Pons (tissue), 1 donor: ENCODE data around the gene ZNF416.

Experiments
- DNase-seq: peaks from one replicate; pipeline ENCODE4 v3.0.0-alpha.2; 2016; ENCODE audit warnings: low spot score

The ZNF416 gene

GRCh38 chr19:57578487-57579205, at the start of gene ZNF416:
ZNF416 (minus strand) TSS chr19:57578911; CDS start chr19:57578704, 207 bp downstream.
- DNase-seq = peak; percentile 98

DNA sequence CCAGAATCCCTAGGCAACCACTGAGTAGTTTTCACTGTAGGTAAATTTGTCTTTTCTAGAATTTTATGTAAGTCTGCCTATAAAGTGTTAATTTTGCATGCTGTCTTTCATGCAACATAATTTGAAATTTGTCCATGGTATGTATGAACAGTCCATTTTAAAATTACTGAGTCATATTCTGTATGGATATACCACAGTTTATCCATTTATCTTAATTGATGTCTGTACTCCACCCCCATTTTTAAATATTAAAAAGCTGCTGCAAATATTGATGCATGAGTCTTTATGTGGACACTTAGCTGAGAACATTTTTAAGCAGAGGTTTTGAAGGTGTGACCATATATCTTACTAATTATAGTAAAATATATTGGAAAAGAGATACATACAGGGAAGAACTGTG, 44.4 kb upstream of the ZNF416 start:
- no peak for DNase-seq

DNA sequence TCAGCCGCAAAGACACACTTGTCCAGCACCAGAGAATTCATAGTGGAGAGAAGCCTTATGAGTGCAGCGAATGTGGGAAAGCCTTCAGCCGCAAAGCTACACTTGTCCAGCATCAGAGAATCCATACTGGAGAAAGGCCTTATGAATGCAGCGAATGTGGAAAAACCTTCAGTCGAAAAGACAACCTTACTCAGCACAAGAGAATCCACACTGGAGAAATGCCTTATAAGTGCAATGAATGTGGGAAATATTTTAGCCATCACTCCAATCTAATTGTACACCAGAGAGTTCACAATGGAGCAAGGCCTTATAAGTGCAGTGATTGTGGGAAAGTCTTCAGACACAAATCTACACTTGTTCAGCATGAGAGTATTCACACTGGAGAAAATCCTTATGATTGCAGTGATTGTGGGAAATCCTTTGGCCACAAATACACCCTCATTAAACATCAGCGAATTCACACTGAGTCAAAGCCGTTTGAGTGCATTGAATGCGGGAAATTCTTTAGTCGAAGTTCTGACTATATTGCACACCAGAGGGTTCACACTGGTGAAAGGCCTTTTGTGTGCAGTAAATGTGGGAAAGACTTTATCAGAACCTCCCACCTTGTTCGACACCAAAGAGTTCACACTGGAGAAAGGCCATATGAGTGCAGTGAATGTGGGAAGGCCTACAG, 42.1 kb upstream of the ZNF416 start:
- no peak for DNase-seq

DNA sequence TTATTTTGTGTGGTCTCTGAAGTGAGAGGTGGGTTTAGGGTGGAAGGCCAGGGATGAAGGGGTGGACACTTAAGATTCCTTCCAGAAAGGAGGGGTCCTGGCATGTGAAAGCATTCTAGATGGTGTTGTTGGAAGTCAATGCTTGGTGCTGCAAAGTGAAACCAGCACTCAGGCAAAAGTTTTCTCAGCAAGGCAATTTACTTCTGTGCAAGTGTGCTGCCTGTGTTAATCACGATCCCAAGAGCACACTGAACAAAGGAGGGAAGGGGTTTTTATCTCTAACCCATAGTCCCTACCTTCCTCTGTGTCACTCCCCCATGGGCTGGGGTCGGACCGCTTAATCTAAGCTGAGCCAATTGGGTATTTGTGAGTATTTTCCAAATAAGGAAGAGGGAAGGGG, 36.6 kb upstream of the ZNF416 start:
- DNase-seq = no peak

DNA sequence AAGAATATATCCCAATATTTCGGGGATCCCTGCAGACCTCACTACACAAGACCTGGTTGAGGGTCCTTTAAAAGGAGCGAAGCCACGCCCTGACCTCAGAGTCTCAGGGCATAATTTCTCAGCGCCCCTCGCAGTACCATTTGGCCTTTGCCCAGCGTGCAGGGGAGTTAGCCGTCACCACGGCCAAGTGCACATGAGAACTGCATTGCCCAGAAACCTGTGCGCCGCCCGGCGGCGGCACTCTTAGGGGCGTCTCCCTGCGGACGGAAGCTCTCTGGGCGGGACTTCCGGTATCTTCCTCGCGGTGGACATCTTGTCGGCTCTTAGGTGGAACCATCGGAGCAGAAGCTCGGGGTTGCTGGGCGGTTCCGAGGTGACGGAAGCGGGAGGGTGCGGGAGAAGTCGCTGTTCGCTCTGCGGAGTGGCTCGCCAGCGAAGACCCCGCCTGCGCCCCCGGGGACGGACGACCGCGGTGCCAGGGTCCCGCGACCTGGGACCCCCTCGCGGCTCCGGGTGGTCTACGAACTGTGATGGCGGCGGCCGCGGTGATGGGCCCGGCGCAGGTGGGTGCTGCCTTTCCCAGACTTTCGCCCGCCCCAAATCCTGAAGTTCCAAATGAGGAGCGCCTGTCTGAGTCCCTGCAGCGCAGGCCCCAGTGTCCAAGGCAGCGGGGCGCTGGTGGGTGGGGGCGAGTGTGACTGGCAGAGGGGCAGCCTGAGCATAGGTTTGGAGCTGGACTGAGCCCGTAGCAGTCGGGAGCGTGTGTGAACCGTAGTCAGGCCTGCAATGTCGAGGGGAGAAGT, 35.4 kb upstream of the ZNF416 start, which contains the start of gene ZNF134:
Gene ZNF134, plus strand, starts transcription at position 302 of the 803 bp plus-strand sequence. CDS start 5,227 bp downstream, outside the sequence.
- DNase-seq = peak; percentile 84

- DNase-seq = no peak
These were observed 32.4 kb upstream of the ZNF416 start for GRCh38 chr19:57611113-57611512.

DNA sequence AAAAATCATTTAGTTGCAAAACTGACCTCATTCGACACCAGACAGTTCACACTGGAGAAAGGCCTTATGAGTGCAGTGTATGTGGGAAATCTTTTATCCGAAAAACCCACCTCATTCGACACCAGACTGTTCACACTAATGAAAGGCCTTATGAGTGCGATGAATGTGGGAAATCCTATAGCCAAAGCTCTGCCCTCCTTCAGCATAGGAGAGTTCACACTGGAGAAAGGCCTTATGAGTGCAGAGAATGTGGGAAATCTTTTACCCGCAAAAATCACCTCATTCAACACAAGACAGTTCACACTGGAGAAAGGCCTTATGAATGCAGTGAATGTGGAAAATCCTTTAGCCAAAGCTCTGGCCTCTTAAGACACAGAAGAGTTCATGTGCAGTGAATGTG, 28.2 kb upstream of the ZNF416 start:
- no peak for DNase-seq

GRCh38 chr19:57599761-57600383, 21.2 kb upstream of the ZNF416 start, which contains the start of gene ZNF530:
ZNF530 (plus strand) TSS chr19:57599885; CDS start chr19:57604346, 4,461 bp downstream.
- DNase-seq = peak; percentile 92

DNA sequence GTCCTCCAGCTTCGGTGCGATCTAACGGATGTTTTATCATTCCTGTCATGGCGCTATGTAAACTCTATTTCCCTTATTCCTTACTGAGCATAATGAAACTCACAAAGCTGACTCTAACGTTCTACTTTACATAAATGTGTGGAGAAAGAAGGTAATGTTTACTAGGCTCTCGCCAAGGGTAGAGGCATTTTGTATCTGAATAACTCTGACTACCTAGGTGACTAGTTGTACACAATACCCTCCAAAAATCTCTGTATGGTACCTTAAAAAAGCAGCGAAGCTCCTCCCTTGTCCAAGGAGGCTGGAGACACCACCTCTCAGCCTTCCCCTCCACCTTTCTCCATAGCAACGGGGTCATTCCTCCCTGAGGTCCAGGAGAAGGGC, 20.7 kb upstream of the ZNF416 start:
- no peak for DNase-seq

DNA sequence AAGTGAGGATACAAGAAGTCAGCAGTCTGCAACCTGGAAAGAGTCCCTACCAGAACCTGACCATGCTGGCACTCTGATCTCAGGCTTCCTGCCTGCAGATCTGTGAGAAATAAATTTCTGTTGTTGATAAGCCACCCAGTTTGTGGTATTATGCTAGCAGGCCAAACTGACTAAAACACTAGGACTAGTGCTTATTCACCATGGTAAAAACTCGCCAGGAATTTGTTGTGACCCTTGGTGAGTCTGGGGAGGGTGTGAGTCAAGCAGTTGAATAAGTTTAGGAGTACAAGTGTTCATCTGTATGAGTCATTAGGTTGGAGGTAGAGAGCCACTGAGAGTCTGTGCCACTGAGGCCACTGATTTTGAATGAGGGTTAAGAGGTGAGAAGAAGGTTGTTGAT, 8.8 kb upstream of the ZNF416 start:
- no peak for DNase-seq

DNA sequence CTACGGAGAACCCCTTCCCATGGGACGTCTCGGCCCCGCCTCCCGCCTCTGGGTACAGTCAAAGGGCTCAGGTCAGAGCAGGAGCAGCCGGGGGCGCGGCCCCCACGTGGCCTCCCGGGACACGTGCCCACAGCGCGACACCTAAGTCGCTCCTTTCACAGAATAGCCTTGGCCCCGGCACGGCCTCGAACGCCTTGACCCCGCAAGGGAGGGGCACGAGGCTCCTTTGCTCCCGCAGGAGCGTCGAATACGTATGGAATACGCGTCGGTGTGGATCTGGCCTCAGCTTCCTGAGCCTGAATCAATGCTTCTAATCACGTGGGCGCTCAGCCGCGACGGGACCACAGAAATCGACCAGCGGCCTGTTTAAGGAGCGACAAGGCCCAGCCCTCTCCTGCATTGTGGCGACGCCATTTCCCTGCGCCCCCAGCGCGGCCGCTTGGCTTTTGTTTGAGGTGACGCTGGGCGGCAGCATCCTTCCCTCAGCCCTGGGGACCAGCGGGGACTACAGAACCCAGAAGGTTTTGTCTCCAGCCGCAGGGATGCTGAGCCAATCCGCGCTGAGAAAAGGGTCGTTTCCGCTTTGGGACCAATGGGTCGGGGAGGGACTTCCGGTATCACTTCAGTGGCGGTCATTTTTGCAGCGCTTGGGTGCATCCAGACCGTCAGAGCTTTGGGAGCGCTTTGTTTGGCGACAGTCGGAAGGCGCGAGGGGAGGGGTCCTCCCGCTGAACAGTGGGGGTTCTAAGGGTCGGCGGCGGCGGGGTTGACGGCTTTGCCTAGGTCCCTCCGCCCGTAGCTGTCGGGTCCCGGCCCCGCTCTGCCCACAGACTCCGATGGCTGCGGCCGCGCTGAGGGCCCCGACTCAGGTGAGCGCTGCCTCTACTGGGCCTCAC, 5.1 kb upstream of the ZNF416 start, which contains the start of gene ZIK1:
Gene ZIK1, plus strand, starts transcription at position 625 of the 896 bp plus-strand sequence. Its CDS starts 212 bp downstream, at position 837.
- DNase-seq = peak; percentile 93

- DNase-seq = no peak
These were observed 4.4 kb upstream of the ZNF416 start for GRCh38 chr19:57583104-57583520.

- no peak for DNase-seq
These were observed 2.0 kb downstream of the ZNF416 start for GRCh38 chr19:57576661-57577060.

DNA sequence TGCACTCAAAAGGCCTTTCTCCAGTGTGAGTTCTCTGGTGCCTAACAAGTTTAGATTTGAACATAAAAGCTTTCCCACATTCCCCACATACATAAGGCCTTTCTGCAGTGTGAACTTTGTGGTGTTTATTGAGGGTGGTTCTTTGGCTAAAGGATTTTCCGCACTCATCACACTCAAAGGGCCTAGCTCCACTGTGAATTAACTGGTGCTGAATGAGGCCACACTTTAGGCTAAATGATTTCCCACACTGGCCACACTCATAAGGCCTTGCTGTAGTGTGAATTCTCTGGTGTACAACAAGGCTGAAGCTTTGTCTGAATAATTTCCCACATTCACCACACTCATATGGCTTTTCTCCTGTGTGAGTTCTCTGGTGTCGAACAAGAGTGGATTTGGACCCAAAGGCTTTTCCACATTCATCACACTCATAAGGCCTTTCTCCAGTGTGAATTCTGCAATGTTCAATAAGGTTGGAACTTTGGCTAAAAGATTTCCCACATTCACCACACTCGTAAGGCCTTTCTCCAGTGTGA, 6.2 kb downstream of the ZNF416 start:
- DNase-seq = no peak

DNA sequence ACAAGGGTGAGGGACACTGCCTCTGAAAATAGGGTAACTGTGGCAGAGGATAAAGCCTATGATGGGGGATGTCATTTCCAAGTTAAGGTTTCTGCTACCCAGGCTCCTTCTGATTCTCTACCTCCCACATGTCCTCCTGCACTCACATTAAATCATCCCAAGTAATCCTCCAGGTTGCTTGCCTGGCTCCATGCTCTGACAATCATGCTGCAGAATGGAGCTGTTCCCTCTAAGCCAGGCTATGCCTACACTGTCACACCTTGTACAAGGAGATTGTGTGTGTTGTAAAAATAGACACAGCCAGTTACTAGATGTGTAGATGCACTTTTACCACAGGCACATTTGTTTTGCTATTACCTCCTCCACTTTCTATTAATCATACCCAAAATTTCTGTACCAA, 8.0 kb downstream of the ZNF416 start:
- DNase-seq = no peak

DNA sequence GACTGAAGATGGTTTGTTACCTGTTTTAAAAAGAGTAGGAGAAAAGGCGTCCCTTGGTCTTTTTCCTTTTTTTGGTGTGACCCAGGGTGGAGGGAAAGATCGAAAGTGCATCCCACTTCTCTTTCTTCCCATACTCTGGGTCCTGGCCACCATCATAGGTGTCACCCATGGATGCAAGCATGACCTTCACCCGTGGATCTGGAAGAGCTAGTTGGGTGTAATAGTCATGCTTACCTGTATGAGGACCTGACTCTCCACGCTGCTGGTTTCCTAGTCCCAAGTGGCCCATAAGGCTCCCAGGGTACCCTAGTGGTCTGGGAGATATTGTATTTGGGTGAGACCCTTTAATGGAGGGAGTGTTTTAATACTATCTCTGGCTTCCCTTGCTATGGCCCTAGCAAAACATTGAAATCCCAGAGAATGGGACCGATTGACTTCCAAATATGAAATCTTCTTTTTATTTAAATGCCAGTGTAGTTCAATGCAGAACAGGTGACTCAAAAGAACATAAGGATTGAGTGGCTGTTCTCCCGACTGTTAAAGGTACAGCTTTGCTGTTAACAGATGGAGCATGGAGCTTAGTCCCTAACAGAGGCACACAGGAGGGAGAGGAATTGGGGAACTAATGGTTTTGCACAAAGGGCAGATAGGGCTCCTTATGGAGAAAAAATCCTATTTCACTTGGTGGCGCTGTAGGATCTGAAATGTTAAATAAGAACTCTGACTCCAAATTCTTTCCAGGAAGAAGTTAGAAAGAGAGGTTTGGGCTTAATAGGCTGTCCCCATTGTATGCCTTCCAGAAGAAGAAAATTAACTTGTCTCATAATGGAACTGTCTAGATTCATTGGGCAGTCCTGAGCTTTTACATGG, 12.1 kb downstream of the ZNF416 start:
- no peak for DNase-seq

GRCh38 chr19:57563547-57563946, 15.2 kb downstream of the ZNF416 start:
- no peak for DNase-seq

DNA sequence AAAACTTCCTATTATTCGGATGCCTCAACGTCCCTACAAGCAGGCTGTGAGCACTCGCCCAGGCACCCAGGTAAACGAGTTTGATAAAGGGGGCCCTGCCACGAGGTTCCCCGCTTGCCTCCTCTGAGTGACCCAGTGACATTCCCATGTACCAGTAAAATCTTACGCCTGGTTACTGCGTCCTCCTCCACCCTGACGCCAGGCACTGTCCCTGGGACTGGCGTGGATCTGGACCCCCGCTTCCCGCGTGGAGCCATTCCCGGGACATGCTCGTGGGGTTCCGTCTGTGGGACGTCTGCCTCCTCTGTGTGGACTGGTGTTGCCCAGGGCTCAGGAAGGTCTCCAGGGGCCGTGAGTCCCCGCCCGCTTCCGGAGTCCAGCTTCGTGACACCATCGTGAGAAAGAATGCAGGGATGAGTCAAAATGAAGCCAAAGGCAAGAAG, 18.6 kb downstream of the ZNF416 start:
- DNase-seq = no peak

DNA sequence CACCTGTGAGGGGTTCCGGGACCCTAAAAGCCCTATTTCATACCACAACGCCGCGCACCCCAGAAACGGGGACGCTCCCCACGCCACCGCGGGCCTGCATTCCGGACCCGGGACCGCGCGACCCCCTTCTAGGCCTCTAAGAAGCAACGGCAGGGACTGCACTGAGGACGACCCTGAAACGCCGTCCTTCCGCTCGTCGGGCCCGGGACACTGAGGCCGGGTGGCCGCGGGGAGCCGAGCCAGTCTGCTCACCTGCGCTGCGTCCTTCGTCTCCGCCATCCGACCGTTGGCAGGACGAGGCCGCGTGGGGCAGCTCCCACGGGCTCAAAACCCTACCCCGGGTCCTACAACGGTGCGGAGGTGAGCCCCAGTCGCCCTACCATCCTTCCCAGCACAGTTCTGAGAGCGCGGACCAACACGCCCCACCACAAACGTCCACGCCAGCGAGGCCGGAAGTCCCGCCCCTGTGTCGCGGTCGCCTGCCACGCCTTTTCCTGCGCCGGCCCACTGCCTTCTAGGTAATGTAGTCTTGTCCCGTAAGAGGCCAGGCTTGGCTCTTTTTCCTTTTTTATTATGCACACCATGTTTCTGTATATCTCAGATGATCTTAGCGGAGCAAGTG, 19.2 kb downstream of the ZNF416 start, which contains the start of gene ZNF550:
Gene ZNF550, minus strand, starts transcription at position 460 of the 622 bp plus-strand sequence. Its CDS starts 181 bp downstream, at position 279.
- peak; percentile 73 for DNase-seq
